ENCODE data around the gene CACNB1.

DNA sequence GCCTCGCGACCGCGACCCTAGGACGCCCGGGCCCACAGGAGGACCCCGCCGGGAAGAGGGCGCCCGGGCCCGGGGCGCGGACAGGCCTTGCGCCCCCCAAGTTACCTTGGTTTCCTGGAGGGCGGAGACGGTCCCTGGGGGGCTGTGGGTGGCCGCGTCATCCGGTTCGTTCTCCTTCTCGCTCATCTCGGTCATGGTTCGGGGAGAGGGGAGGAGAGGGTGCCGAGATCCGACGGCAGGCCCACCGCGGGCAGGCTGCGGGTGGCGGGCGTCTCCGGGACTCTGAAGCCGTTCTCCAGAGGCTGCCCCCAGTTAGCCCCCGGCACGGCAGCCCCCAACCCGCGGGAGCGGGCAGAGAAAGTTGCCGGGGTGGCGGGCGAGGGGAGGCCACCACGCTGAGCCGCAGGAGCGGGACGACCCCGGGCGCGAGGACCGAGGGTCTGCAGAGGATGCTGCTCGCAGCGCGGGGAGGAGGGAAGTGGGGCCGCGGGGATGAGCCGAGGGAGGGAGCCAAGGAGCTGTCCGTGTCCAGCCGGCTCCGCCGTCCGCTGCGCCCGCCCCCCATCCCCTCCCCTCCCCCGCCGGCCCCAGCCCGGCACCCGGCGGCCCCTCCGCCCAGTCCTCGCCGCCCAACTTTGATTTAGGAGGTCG is 28.0 kb upstream of the CACNB1 start, which contains the start of gene STAC2:
- TF ChIP-seq ZNF23 (tag by site-specific recombination; IDR thresholded peaks at IDR 0.05; ENCODE audit: borderline replicate concordance) (no peak), ZNF10 (tag by site-specific recombination; IDR thresholded peaks at IDR 0.05) (no peak), ZNF776 (tag by site-specific recombination; IDR thresholded peaks at IDR 0.05; ENCODE audit: borderline replicate concordance) (no peak), YY1 (tag by site-specific recombination; IDR thresholded peaks at IDR 0.05) (no peak), ZNF626 (tag by site-specific recombination; IDR thresholded peaks at IDR 0.05) (no peak), ZNF645 (tag by site-specific recombination; IDR thresholded peaks at IDR 0.05) (no peak), ZBTB7A (tag by site-specific recombination; IDR thresholded peaks at IDR 0.05; ENCODE audit: low read depth) (no peak), ZNF311 (tag by site-specific recombination; IDR thresholded peaks at IDR 0.05; ENCODE audit: borderline replicate concordance) (no peak), GLI4 (tag by site-specific recombination; IDR thresholded peaks at IDR 0.05) (no peak)
- TF ChIP-seq, protein P1, sequence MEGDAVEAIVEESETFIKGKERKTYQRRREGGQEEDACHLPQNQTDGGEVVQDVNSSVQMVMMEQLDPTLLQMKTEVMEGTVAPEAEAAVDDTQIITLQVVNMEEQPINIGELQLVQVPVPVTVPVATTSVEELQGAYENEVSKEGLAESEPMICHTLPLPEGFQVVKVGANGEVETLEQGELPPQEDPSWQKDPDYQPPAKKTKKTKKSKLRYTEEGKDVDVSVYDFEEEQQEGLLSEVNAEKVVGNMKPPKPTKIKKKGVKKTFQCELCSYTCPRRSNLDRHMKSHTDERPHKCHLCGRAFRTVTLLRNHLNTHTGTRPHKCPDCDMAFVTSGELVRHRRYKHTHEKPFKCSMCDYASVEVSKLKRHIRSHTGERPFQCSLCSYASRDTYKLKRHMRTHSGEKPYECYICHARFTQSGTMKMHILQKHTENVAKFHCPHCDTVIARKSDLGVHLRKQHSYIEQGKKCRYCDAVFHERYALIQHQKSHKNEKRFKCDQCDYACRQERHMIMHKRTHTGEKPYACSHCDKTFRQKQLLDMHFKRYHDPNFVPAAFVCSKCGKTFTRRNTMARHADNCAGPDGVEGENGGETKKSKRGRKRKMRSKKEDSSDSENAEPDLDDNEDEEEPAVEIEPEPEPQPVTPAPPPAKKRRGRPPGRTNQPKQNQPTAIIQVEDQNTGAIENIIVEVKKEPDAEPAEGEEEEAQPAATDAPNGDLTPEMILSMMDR (tag by site-specific recombination; IDR thresholded peaks at IDR 0.05): no peak

Data from HEK293 (cell line).